ENCODE measurements around the gene AMBP. TPM values are rescaled to one million over a fixed set of nuclear protein-coding genes. Genes with fewer than 3 reads are reported as not detected.

The AMBP gene
- total RNA-seq, 1 experiment from 2014 or later, result not detected

- intact Hi-C loops (cut with micrococcal nuclease), result no loop called here
- DNase-seq (ENCODE audit: unreplicated experiment), result no peak
- no TSS peak for BruUV-seq (replicated peaks)
- no peaks in the 10 kb centered on the region for H3K27me3 Mint-ChIP-seq (ENCODE audit: insufficient read depth, unreplicated experiment)
- no peaks in the 10 kb centered on the region for H3K9me3 Mint-ChIP-seq (ENCODE audit: unreplicated experiment)
- TF ChIP-seq, protein P1, sequence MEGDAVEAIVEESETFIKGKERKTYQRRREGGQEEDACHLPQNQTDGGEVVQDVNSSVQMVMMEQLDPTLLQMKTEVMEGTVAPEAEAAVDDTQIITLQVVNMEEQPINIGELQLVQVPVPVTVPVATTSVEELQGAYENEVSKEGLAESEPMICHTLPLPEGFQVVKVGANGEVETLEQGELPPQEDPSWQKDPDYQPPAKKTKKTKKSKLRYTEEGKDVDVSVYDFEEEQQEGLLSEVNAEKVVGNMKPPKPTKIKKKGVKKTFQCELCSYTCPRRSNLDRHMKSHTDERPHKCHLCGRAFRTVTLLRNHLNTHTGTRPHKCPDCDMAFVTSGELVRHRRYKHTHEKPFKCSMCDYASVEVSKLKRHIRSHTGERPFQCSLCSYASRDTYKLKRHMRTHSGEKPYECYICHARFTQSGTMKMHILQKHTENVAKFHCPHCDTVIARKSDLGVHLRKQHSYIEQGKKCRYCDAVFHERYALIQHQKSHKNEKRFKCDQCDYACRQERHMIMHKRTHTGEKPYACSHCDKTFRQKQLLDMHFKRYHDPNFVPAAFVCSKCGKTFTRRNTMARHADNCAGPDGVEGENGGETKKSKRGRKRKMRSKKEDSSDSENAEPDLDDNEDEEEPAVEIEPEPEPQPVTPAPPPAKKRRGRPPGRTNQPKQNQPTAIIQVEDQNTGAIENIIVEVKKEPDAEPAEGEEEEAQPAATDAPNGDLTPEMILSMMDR (IDR thresholded peaks at IDR 0.05; ENCODE audit: unreplicated experiment), result no peak
- no peak overlapping the region for H3K4me3 Mint-ChIP-seq (ENCODE audit: unreplicated experiment)
- peak overlapping the region; percentile 18 for H3K27ac Mint-ChIP-seq (ENCODE audit: low read depth, unreplicated experiment)
- ChIA-PET POLR2A (no interaction called here), CTCF (interaction anchor here (0.6 to 1.6 kb wide), 7 partner anchors 9 to 946 kb away, joined by 3 to 4 read pairs (median 3); no protein-coding TSS in a partner anchor)
- peaks cover 8% of the 10 kb centered on the region for H3K36me3 Mint-ChIP-seq (ENCODE audit: insufficient read depth, unreplicated experiment)
- no peaks in the 10 kb centered on the region for H3K4me1 Mint-ChIP-seq (ENCODE audit: insufficient read depth, unreplicated experiment)
Observed at GRCh38 chr9:114035845-114036801, 42.0 kb downstream of the AMBP start.

DNA sequence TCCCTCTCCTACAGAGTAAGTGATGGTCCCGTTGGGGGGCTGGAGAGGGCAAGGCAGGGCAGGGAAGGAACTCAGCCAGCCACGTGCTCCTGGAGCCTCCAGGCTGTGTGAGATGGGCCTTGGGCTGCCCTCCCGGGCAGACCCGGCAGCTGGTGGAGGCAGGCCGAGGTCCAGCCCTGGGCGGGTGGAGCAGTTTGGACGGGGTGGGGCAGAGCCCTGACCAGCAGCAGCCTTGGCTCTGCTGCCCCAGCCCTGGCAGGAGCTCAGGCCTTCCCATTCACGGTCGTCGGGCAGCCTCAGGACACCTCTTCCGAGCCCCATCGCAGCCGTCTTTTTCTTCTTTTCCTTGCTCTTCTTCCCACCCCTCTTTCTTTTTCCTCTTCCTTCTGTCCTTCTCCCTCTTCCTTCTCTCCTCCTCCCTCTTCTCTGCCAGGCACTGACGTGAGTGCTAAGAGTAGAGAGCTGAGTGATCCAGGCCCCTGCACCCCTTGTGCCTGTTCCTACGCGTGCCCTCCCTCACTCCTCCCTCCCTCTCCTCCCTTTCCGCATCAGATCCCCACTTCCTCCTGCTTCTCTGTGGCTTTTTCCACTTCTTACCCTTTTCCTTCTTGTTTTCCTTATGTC is 42.8 kb downstream of the AMBP start:
- no TSS peak for BruUV-seq (replicated peaks)
- POLR2A ChIA-PET, result interaction anchor here (1.0 kb wide), 1 partner anchor 68 kb away, joined by 3 read pairs; no protein-coding TSS in a partner anchor
- Mint-ChIP-seq H3K9me3 (ENCODE audit: unreplicated experiment) (no peaks in the 10 kb centered on the region), H3K4me3 (ENCODE audit: unreplicated experiment) (no peak overlapping the region), H3K36me3 (ENCODE audit: insufficient read depth, unreplicated experiment) (peaks cover 8% of the 10 kb centered on the region), H3K27me3 (ENCODE audit: insufficient read depth, unreplicated experiment) (no peaks in the 10 kb centered on the region), H3K27ac (ENCODE audit: low read depth, unreplicated experiment) (peak overlapping the region; percentile 18), H3K4me1 (ENCODE audit: insufficient read depth, unreplicated experiment) (no peaks in the 10 kb centered on the region)
- TF ChIP-seq, protein P1 (IDR thresholded peaks at IDR 0.05; ENCODE audit: unreplicated experiment), result no peak
- CTCF ChIA-PET, result interaction anchor here (0.7 to 1.6 kb wide), 3 partner anchors 10 to 296 kb away, joined by 3 to 4 read pairs (median 3); no protein-coding TSS in a partner anchor
- DNase-seq (ENCODE audit: unreplicated experiment), result no peak
- intact Hi-C loops (cut with micrococcal nuclease), result no loop called here

DNA sequence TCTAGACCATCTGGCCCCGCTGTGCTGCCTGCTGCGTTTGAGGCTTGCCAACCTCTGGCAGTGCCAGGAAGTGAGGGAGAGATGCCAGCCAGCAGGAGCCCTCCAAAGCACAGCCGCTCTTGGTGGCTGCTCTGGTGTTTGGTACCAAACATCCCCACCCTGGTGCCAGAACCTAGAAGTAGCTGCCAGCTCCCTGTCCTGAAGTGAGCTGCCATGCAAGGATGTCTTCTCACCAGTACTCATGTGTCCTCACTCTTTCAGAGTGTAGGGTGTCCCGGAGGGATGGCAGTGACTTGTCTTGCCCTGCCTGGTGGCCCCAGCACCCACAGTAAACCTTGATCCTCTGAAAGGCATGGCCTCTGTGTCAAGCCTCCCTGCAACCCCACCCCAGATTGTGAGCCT is 43.4 kb downstream of the AMBP start:
- CTCF ChIA-PET, result interaction anchor here (1.6 kb wide), 1 partner anchor 11 kb away, joined by 3 read pairs; no protein-coding TSS in a partner anchor
- peaks cover 8% of the 10 kb centered on the region for H3K36me3 Mint-ChIP-seq (ENCODE audit: insufficient read depth, unreplicated experiment)
- POLR2A ChIA-PET, result interaction anchor here (1.0 kb wide), 1 partner anchor 68 kb away, joined by 3 read pairs; no protein-coding TSS in a partner anchor
- no TSS peak for BruUV-seq (replicated peaks)
- H3K4me1 Mint-ChIP-seq (ENCODE audit: insufficient read depth, unreplicated experiment), result no peaks in the 10 kb centered on the region
- H3K9me3 Mint-ChIP-seq (ENCODE audit: unreplicated experiment), result no peaks in the 10 kb centered on the region
- TF ChIP-seq, protein P1 (IDR thresholded peaks at IDR 0.05; ENCODE audit: unreplicated experiment), result no peak
- intact Hi-C loops (cut with micrococcal nuclease), result no loop called here
- no peak for DNase-seq (ENCODE audit: unreplicated experiment)
- H3K27me3 Mint-ChIP-seq (ENCODE audit: insufficient read depth, unreplicated experiment), result no peaks in the 10 kb centered on the region
- H3K4me3 Mint-ChIP-seq (ENCODE audit: unreplicated experiment), result no peak overlapping the region
- H3K27ac Mint-ChIP-seq (ENCODE audit: low read depth, unreplicated experiment), result no peak overlapping the region

DNA sequence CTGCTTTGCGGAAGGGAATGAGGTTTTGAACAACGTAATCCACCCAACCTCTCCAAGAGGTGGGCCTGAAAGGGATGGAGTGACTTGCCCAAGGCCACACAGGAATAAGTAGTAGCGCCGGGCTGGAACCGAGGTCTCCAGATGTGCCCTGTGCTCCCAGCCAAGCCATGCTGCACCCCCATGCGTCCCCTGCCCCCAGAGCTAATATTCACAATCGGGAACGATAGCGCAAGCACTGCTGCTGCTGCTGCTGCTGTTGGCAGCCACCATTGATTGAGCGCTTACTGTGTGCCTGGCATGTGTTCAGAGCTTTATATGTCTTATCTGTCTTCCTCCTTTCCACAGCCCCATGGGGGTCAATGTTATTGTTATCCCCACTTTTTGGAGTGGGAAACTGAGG is 43.9 kb downstream of the AMBP start:
- TF ChIP-seq, protein P1 (IDR thresholded peaks at IDR 0.05; ENCODE audit: unreplicated experiment), result no peak
- Mint-ChIP-seq H3K36me3 (ENCODE audit: insufficient read depth, unreplicated experiment) (peaks cover 8% of the 10 kb centered on the region), H3K27ac (ENCODE audit: low read depth, unreplicated experiment) (no peak overlapping the region), H3K9me3 (ENCODE audit: unreplicated experiment) (no peaks in the 10 kb centered on the region), H3K4me3 (ENCODE audit: unreplicated experiment) (no peak overlapping the region), H3K27me3 (ENCODE audit: insufficient read depth, unreplicated experiment) (no peaks in the 10 kb centered on the region), H3K4me1 (ENCODE audit: insufficient read depth, unreplicated experiment) (no peaks in the 10 kb centered on the region)
- POLR2A ChIA-PET, result interaction anchor here (1.0 kb wide), 1 partner anchor 67 kb away, joined by 3 read pairs; no protein-coding TSS in a partner anchor
- intact Hi-C loops (cut with micrococcal nuclease), result no loop called here
- CTCF ChIA-PET, result interaction anchor here (0.6 to 1.3 kb wide), 2 partner anchors 297 to 440 kb away, joined by 3 read pairs; no protein-coding TSS in a partner anchor
- BruUV-seq (replicated peaks), result no TSS peak
- DNase-seq (ENCODE audit: unreplicated experiment), result no peak
